Astrocyte of the spinal cord (primary cell): Measurements from ENCODE around the gene RAMP1.
"Not testable (repeated sequence)": the region's sequence is repeated elsewhere in the genome, so short reads cannot be mapped to it uniquely, and the experiment has no call there.

Experiments
- DNase-seq: peaks from one replicate; pipeline ENCODE4 v3.0.0; 2011; ENCODE audit warnings: low read depth, low spot score
- H3K4me3 ChIP-seq: 2 replicates; pipeline ENCODE4 v1.5.1; 2011; ENCODE audit warnings: low read depth, mild to moderate bottlenecking, low read length, moderate library complexity
- CTCF ChIP-seq: IDR thresholded peaks from 2 replicates; pipeline ENCODE4 v1.5.1; 2012; ENCODE audit warnings: low read depth, mild to moderate bottlenecking, low read length, inconsistent platforms
- in situ Hi-C: cut with HindIII; loops from 2 replicates; pipeline ENCODE4 v1.10.0; 2017; ENCODE audit warnings: low sequenced_read_pairs

Gene RAMP1

GRCh38 chr2:237824085-237824484, 35.3 kb upstream of the RAMP1 start:
- TF ChIP-seq CTCF: no peak
- DNase-seq: no peak
- in situ Hi-C loops: no loop called here
- no peak overlapping the region for H3K4me3 ChIP-seq

DNA sequence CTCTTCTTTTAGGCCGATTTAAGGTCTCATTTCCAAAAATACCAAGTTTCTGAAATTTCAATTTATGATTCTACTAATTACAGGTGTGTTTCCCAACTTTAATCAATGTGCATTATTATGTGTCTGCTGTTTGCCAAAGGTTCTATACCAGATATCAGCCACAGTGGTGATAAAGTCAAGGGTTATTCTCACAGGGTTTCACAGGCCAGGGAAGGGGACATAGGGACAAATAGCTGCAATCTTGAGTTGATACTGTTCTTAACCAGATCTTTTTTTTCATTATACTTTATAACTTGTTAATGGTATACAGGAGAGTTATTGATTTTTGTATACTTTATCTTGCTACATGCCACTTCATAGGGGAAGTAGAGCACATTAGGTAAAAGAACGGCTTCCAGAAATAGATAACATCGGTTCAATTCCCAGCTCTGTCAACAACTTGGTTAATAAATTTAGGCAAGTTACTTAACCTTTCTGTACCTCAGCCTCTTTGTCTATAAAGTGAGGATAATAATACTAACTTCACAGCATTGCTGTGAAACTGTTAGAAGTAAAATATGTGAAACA, 31.9 kb upstream of the RAMP1 start:
- H3K4me3 ChIP-seq: no peak overlapping the region
- no peak for DNase-seq
- in situ Hi-C loops: no loop called here
- no peak for TF ChIP-seq CTCF

GRCh38 chr2:237830522-237830921, 28.9 kb upstream of the RAMP1 start:
- TF ChIP-seq CTCF: no peak
- DNase-seq: no peak
- in situ Hi-C loops: no loop called here
- no peak overlapping the region for H3K4me3 ChIP-seq

DNA sequence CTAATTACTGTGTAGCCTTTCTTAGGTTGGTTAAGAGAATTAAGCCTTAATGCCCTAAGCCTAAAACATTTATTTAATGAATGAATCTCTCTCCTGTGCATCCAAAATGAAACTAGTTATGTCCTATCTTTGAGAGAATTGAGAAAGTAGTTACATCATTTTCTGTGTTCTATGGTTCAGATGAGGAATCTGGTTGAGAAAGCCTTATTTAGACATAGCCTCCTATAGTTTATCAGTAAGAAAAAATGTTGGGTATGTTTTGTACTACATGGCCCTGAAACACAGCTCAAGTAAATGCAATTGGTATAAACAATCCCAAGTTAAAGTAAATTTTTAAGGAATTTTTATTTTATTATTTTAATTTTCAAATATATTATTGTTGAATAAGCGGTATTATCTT, 25.9 kb upstream of the RAMP1 start:
- no peak for DNase-seq

DNA sequence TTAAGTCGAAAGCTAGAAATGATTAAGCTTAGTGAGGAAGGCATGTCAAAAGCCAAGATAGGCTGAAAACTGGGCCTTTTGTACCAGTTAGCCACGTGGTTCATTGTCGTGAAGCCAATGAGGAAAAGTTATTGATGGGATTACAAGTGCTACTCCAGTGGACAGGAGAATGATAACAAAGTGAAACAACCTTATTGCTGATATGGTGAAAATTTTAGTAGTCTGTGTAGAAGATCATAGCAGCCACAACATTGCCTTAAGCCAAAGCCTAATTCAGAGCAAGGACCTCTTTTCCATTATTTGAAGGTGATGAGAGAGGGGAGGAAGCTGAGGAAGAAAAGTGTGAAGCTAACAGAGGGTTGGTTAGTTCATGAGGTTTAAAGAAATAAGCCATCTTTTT, 24.1 kb upstream of the RAMP1 start:
- DNase-seq: no peak
- no peak overlapping the region for H3K4me3 ChIP-seq
- no peak for TF ChIP-seq CTCF
- in situ Hi-C loops: no loop called here

More for the DNA sequence above, 25.9 kb upstream of the RAMP1 start:
- H3K4me3 ChIP-seq: no peak overlapping the region
- in situ Hi-C loops: no loop called here
- no peak for TF ChIP-seq CTCF

DNA sequence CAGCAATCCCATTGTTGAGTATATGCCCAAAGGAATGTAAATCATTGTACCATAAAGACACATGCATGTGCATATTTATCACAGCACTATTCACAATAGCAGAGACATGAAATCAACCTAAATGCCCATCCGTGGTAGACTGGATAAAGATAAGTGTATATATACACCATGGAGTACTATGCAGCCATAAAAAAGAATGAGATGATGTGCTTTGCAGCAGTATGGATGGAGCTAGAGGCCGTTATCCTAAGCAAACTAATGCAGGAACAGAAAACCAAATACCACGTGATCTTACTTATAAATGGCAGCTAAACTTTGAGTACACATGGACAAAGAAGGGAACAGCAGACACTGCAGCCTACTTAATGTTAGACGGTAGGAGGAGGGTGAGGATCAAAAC, 18.4 kb upstream of the RAMP1 start:
- in situ Hi-C loops: no loop called here
- H3K4me3 ChIP-seq: no peak overlapping the region
- TF ChIP-seq CTCF: no peak
- no peak for DNase-seq

- DNase-seq, in situ Hi-C loops, H3K4me3 ChIP-seq: not testable (repeated sequence)
These were observed 10.5 kb upstream of the RAMP1 start for GRCh38 chr2:237848940-237849339.
